ENCODE results near the gene PTGER3. TPM values are rescaled to one million over a fixed set of nuclear protein-coding genes. Genes with fewer than 3 reads are reported as not detected.

PTGER3 gene
- total RNA-seq, 4 donors from 2014 or later = 5.8 to 20.7 (median 14.5) TPM

DNA sequence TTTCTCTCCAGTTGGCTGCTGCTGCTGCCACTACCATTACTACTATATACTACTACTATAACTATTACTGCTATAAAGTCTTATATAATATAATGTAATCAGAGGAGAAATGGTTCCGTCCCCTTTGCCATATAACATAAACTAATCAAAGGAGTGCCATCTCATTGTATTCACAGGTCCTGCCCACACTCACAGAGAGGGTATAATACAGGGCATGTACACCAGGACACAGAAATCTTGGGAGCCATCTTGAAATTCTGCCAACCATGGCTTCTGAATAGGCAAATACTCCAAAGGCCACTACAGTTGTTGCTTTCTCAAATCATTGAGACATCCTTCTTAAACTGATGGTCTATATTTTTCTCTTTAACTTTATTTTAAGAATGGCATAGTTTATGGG lies 40.1 kb upstream of the PTGER3 start:
- TF ChIP-seq, protein P1, sequence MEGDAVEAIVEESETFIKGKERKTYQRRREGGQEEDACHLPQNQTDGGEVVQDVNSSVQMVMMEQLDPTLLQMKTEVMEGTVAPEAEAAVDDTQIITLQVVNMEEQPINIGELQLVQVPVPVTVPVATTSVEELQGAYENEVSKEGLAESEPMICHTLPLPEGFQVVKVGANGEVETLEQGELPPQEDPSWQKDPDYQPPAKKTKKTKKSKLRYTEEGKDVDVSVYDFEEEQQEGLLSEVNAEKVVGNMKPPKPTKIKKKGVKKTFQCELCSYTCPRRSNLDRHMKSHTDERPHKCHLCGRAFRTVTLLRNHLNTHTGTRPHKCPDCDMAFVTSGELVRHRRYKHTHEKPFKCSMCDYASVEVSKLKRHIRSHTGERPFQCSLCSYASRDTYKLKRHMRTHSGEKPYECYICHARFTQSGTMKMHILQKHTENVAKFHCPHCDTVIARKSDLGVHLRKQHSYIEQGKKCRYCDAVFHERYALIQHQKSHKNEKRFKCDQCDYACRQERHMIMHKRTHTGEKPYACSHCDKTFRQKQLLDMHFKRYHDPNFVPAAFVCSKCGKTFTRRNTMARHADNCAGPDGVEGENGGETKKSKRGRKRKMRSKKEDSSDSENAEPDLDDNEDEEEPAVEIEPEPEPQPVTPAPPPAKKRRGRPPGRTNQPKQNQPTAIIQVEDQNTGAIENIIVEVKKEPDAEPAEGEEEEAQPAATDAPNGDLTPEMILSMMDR (IDR thresholded peaks at IDR 0.05) = no peak
- TF ChIP-seq EP300 (IDR thresholded peaks at IDR 0.05) = no peak
- TF ChIP-seq POLR2AphosphoS5 (IDR thresholded peaks at IDR 0.05) = no peak
- TF ChIP-seq POLR2A (IDR thresholded peaks at IDR 0.05) = no peak
- WGBS, 2 donors (ENCODE audit: low coverage in 1 of 2) = 71 to 100% methylated on average over 1 of the region's 1 CpG
- Histone ChIP-seq H3K4me1 (peaks cover 0 to 20% (median 6%) of the 10 kb centered on the region in 3 donors), H3K27me3 (no peaks in the 10 kb centered on the region), H3K36me3 (no peaks in the 10 kb centered on the region), H3K4me3 (no peak overlapping the region), H3K27ac (no peak overlapping the region), H3K9me3 (no peaks in the 10 kb centered on the region)
- ATAC-seq = no peak

DNA sequence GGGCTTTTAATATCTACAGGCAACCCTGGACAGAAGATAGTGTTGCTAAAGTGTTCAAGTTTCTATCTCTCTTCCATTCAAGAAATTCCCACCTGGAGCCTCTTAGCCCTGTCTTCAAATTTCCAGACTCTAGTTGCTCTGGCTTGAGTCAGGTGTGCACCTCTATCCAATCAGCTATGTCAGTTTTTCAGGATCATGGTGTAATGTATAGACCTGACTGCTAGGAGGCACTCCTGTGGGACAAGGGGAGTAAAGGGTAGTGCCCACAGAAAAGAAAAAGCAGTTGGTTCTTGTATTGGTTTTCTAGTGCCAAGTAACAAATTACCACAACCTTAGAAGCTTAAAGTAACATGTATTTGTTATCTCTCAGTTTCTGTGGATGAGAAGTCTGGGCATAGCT lies 39.4 kb upstream of the PTGER3 start:
- ATAC-seq = no peak

DNA sequence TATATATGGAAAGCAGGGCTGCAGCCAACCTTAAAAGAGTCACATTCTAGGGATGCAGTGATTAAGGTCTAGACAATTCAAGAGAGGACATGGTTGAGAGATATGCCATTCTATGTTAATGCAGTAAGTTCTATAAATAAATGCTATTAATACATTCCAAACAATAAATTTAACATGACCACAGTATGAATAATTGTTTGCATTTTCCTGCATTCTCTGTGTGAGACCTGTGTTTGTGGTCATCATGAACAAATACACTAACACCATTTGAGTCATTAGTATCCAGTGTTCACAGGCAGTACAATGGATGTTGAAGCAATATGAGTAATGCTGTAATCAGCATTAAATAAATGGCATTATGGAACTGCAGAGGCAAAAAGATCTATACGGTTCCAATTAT lies 38.7 kb upstream of the PTGER3 start:
- Histone ChIP-seq H3K27ac (no peak overlapping the region), H3K9me3 (no peaks in the 10 kb centered on the region), H3K27me3 (no peaks in the 10 kb centered on the region), H3K4me1 (peaks cover 0 to 26% (median 6%) of the 10 kb centered on the region in 3 donors), H3K4me3 (no peak overlapping the region), H3K36me3 (no peaks in the 10 kb centered on the region)
- no peak for ATAC-seq
- TF ChIP-seq, protein P1 (IDR thresholded peaks at IDR 0.05) = no peak
- 40 to 89% methylated on average over 1 of the region's 1 CpG for WGBS, 2 donors (ENCODE audit: low coverage in 1 of 2)

More for the DNA sequence above, 39.4 kb upstream of the PTGER3 start:
- Histone ChIP-seq H3K4me1 (peaks cover 0 to 20% (median 6%) of the 10 kb centered on the region in 3 donors), H3K4me3 (no peak overlapping the region), H3K36me3 (no peaks in the 10 kb centered on the region), H3K27ac (no peak overlapping the region), H3K9me3 (no peaks in the 10 kb centered on the region), H3K27me3 (no peaks in the 10 kb centered on the region)
- TF ChIP-seq, protein P1 (IDR thresholded peaks at IDR 0.05) = no peak
- TF ChIP-seq POLR2AphosphoS5 (IDR thresholded peaks at IDR 0.05) = no peak
- no peak for TF ChIP-seq POLR2A (IDR thresholded peaks at IDR 0.05)
- no peak for TF ChIP-seq EP300 (IDR thresholded peaks at IDR 0.05)

DNA sequence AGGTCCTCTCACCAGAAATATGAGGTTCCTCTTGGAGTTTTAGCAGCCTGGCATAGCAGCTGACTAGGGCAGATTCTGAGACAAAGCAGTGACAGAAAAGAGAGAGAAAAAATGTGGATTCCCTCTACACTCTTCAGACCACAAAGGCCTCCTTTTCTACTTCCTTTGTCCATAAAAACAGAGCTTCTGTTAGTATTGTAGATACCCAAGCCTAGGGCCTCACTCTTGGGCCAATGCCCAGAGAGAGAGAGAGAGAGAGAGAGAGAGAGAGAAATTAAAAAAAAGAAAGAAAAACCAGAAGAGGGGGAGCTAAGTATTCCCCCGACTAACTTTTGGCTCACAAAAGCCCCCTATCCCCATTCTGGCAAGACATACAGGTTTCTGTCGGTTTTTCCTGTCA lies 35.7 kb upstream of the PTGER3 start:
- TF ChIP-seq, protein P1 (IDR thresholded peaks at IDR 0.05) = no peak
- no peak for TF ChIP-seq EP300 (IDR thresholded peaks at IDR 0.05)
- no peak for TF ChIP-seq POLR2A (IDR thresholded peaks at IDR 0.05)
- no peak for TF ChIP-seq POLR2AphosphoS5 (IDR thresholded peaks at IDR 0.05)

DNA sequence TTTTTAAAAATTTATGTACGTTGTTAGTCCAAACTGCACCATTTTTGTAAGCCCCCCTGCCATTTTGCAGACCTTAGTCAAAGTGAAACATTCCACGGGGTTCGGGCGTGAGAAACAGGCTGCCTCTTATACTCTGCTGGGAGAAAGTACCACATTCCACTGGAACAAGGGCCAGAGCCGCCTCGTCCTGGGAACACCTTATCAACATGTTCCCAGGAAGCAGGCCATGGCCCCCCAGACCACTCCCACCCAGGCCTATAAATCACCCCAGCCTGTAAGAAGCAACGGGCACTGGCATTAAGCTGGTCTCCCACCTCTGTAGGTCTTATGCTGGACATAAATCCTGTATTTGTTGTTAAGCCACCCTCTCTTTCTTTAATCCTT lies 34.1 kb upstream of the PTGER3 start:
- 63 to 83% methylated on average over 1 to 7 of the region's 7 CpGs for WGBS, 2 donors (ENCODE audit: low coverage in 1 of 2)
- no peak for ATAC-seq

More for the DNA sequence above, 35.7 kb upstream of the PTGER3 start:
- no peak for ATAC-seq
- 50% methylated on average over 2 of the region's 2 CpGs for WGBS, 2 donors (ENCODE audit: low coverage in 1 of 2)
- no peaks in the 10 kb centered on the region for H3K9me3 ChIP-seq
- H3K27ac ChIP-seq = no peak overlapping the region
- no peak overlapping the region for H3K4me3 ChIP-seq
- peaks cover 6 to 25% (median 14%) of the 10 kb centered on the region in 3 donors for H3K4me1 ChIP-seq
- no peaks in the 10 kb centered on the region for H3K27me3 ChIP-seq
- H3K36me3 ChIP-seq = peaks cover 0 to 1% of the 10 kb centered on the region in 2 donors

More for the DNA sequence above, 34.1 kb upstream of the PTGER3 start:
- Histone ChIP-seq H3K27ac (peak overlapping the region in 3 of 4 donors; percentile 80 to 88 (median 85)), H3K9me3 (no peaks in the 10 kb centered on the region), H3K27me3 (no peaks in the 10 kb centered on the region), H3K36me3 (peaks cover 0 to 17% of the 10 kb centered on the region in 2 donors), H3K4me1 (peaks cover 6 to 38% (median 14%) of the 10 kb centered on the region in 3 donors), H3K4me3 (peak overlapping the region; percentile 70 to 96)
- TF ChIP-seq POLR2AphosphoS5 (IDR thresholded peaks at IDR 0.05) (no peak), EP300 (IDR thresholded peaks at IDR 0.05) (no peak), POLR2A (IDR thresholded peaks at IDR 0.05) (no peak)
- TF ChIP-seq, protein P1 (IDR thresholded peaks at IDR 0.05) = no peak

Measured in gastroesophageal sphincter (tissue), 4 donors.